Measurements from ENCODE around the gene SDE2.
"Not testable (repeated sequence)": the region's sequence is repeated elsewhere in the genome, so short reads cannot be mapped to it uniquely, and the experiment has no call there.

DNA sequence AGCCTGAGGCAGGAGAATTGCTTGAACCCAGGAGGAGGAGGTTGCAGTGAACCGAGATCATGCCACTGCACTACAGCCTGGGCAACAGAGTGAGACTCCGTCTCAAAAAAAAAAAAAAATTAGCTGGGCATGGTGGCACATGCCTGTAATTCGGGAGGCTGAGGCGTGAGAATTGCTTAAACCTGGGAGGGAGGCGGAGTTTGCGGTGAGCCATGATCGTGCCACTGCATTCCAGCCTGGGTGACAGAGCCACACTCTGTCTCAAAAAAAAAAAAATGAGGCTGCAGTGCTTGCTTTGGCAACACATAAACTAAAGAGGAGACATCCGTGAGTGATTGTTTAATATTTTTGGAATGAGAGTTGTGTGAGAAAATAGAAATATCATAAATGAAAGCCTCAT, 63.1 kb downstream of the SDE2 start:
- not testable (repeated sequence) for TF ChIP-seq CTCF (conservative IDR thresholded peaks at IDR 0.05 in 1 of 2, IDR thresholded peaks at IDR 0.05 in 1 of 2; ENCODE audit: extremely low read depth in 1 of 2, insufficient read depth in 1 of 2, low read depth in 1 of 2, low read length in 2 of 2); EZH2 (IDR thresholded peaks at IDR 0.05; ENCODE audit: borderline replicate concordance, low read length)

All from mammary epithelial cell (primary cell).